OCI-LY1 (cell line): Measurements from ENCODE around the gene TACC3.

ENCODE experiments used
- H2AFZ ChIP-seq: fragments of 200-600 bp; sonication (generic), shearing (Covaris generic); 2 replicates; pipeline ENCODE4 v1.6.0; 2014; ENCODE audit warnings: antibody characterized with exemption, mild to moderate bottlenecking, low read length
- H3F3A ChIP-seq: fragments of 200-600 bp; sonication (generic), shearing (Covaris generic); 2 replicates; pipeline ENCODE4 v1.6.0; 2014; ENCODE audit warnings: mild to moderate bottlenecking, antibody characterized with exemption, low read length, moderate library complexity; ENCODE audit not compliant: insufficient read depth
- H3K27ac ChIP-seq: fragments of 200-600 bp; sonication (generic); 2 replicates; pipeline ENCODE4 v1.5.1; 2014; ENCODE audit warnings: low read length, mixed run types, mild to moderate bottlenecking, low read depth; ENCODE audit not compliant: poor library complexity, severe bottlenecking
- H3K27me3 ChIP-seq: fragments of 200-600 bp; sonication (generic); 2 replicates; pipeline ENCODE4 v1.6.0; 2014; ENCODE audit warnings: antibody characterized with exemption, mild to moderate bottlenecking, low read length, moderate library complexity; ENCODE audit not compliant: insufficient read depth
- H3K36me3 ChIP-seq: fragments of 200-600 bp; sonication (generic); 2 replicates; pipeline ENCODE4 v1.6.1; 2014; ENCODE audit warnings: mild to moderate bottlenecking, antibody characterized with exemption, low read length, moderate library complexity, mixed read lengths; ENCODE audit not compliant: insufficient read depth
- H3K4me1 ChIP-seq: fragments of 200-600 bp; sonication (generic); 2 replicates; pipeline ENCODE4 v1.5.1; 2014; ENCODE audit warnings: mild to moderate bottlenecking, low read length, moderate library complexity; ENCODE audit not compliant: insufficient read depth, severe bottlenecking
- H3K4me2 ChIP-seq: fragments of 200-600 bp; sonication (generic), shearing (Covaris generic); 2 replicates; pipeline ENCODE4 v1.6.1; 2014; ENCODE audit warnings: low read length
- H3K4me3 ChIP-seq: fragments of 200-600 bp; sonication (generic); 2 replicates; pipeline ENCODE4 v1.5.1; 2014; ENCODE audit warnings: low read length, low read depth, mild to moderate bottlenecking, mixed read lengths; ENCODE audit not compliant: poor library complexity, severe bottlenecking
- H3K79me2 ChIP-seq: fragments of 200-600 bp; shearing (Covaris generic); 2 replicates; pipeline ENCODE4 v1.6.1; 2016; ENCODE audit warnings: mixed run types, low read length, mixed read lengths; ENCODE audit not compliant: insufficient read depth
- H3K9ac ChIP-seq: fragments of 200-600 bp; sonication (generic), shearing (Covaris generic); 2 replicates; pipeline ENCODE4 v1.6.1; 2014; ENCODE audit warnings: mild to moderate bottlenecking, low read length, mixed read lengths
- H3K9me2 ChIP-seq: fragments of 200-600 bp; sonication (generic), shearing (Covaris generic); 2 replicates; pipeline ENCODE4 v1.6.1; 2014; ENCODE audit warnings: low read depth, mild to moderate bottlenecking, low read length, mixed read lengths
- H3K9me3 ChIP-seq: fragments of 200-600 bp; shearing (Covaris generic); 2 replicates; pipeline ENCODE4 v1.6.1; 2014; ENCODE audit warnings: low read length, mixed read lengths
- H4K20me1 ChIP-seq: fragments of 200-600 bp; sonication (generic), shearing (Covaris generic); 2 replicates; pipeline ENCODE4 v1.6.0; 2016; ENCODE audit warnings: mild to moderate bottlenecking, low read length; ENCODE audit not compliant: insufficient read depth
- CTCF ChIP-seq: fragments of 200-600 bp; sonication (generic), shearing (Covaris generic); IDR thresholded peaks from 2 replicates; pipeline ENCODE4 v1.5.1; 2017; ENCODE audit warnings: mild to moderate bottlenecking, antibody characterized with exemption, low read length, moderate library complexity, mixed read lengths
- EZH2 ChIP-seq: fragments of 200-600 bp; sonication (generic), shearing (Covaris generic); IDR thresholded peaks from 2 replicates; pipeline ENCODE4 v1.8.0; 2017; ENCODE audit warnings: borderline replicate concordance, mixed run types, mild to moderate bottlenecking, antibody characterized with exemption, low read length, moderate library complexity, mixed read lengths

The TACC3 gene

GRCh38 chr4:1711055-1711570 lies 10.2 kb upstream of the TACC3 start:
- Histone ChIP-seq H3K4me2 (peak overlapping the region; percentile 89), H3K36me3 (peaks cover 50% of the 10 kb centered on the region), H3K4me3 (peak overlapping the region; percentile 99), H3K9me3 (no peaks in the 10 kb centered on the region), H3K9me2 (no peaks in the 10 kb centered on the region), H3K27ac (peak overlapping the region; percentile 36), H2AFZ (no peak overlapping the region), H3K9ac (peak overlapping the region; percentile 85), H3F3A (no peaks in the 10 kb centered on the region), H3K4me1 (peaks cover 55% of the 10 kb centered on the region), H3K27me3 (no peaks in the 10 kb centered on the region), H3K79me2 (peaks cover 50% of the 10 kb centered on the region), H4K20me1 (no peaks in the 10 kb centered on the region)
- TF ChIP-seq EZH2 (no peak), CTCF (no peak)

GRCh38 chr4:1711571-1712215 lies 9.6 kb upstream of the TACC3 start:
- Histone ChIP-seq H3K4me1 (peaks cover 61% of the 10 kb centered on the region), H3K9me2 (no peaks in the 10 kb centered on the region), H3K4me2 (peak overlapping the region; percentile 89), H4K20me1 (no peaks in the 10 kb centered on the region), H3K79me2 (peaks cover 45% of the 10 kb centered on the region), H3K9me3 (no peaks in the 10 kb centered on the region), H3K4me3 (peak overlapping the region; percentile 99), H3K27me3 (no peaks in the 10 kb centered on the region), H3K9ac (peak overlapping the region; percentile 85), H3F3A (no peaks in the 10 kb centered on the region), H3K36me3 (peaks cover 45% of the 10 kb centered on the region), H2AFZ (no peak overlapping the region), H3K27ac (peak overlapping the region; percentile 36)
- TF ChIP-seq EZH2 (no peak), CTCF (no peak)

GRCh38 chr4:1712216-1713002 lies 8.9 kb upstream of the TACC3 start, which contains the start of gene SLBP:
TSS of gene SLBP (minus strand) at chr4:1712319. CDS start at chr4:1712188, 131 bp downstream.
- Histone ChIP-seq H3K27ac (peak within 1 kb of the TSS; percentile 88), H3K27me3 (no peaks in the 10 kb centered on the region), H3F3A (no peaks in the 10 kb centered on the region), H3K79me2 (peaks cover 43% of the 10 kb centered on the region), H3K4me3 (peak within 1 kb of the TSS; percentile 99), H3K36me3 (peaks cover 45% of the 10 kb centered on the region), H3K4me1 (peaks cover 68% of the 10 kb centered on the region), H2AFZ (no peak within 1 kb of the TSS), H3K9me3 (no peaks in the 10 kb centered on the region), H3K9me2 (no peaks in the 10 kb centered on the region), H3K9ac (peak within 1 kb of the TSS; percentile 99), H4K20me1 (no peaks in the 10 kb centered on the region), H3K4me2 (peak within 1 kb of the TSS; percentile 89)
- no peak for TF ChIP-seq EZH2
- TF ChIP-seq CTCF: no peak
